ENCODE measurements around the gene WDR82. TPM values are rescaled to one million over a fixed set of nuclear protein-coding genes. Genes with fewer than 3 reads are reported as not detected.
"Not testable (repeated sequence)": the region's sequence is repeated elsewhere in the genome, so short reads cannot be mapped to it uniquely, and the experiment has no call there.

WDR82 gene
- total RNA-seq, 2 donors from 2014 or later = 57.1 to 60.9 TPM

DNA sequence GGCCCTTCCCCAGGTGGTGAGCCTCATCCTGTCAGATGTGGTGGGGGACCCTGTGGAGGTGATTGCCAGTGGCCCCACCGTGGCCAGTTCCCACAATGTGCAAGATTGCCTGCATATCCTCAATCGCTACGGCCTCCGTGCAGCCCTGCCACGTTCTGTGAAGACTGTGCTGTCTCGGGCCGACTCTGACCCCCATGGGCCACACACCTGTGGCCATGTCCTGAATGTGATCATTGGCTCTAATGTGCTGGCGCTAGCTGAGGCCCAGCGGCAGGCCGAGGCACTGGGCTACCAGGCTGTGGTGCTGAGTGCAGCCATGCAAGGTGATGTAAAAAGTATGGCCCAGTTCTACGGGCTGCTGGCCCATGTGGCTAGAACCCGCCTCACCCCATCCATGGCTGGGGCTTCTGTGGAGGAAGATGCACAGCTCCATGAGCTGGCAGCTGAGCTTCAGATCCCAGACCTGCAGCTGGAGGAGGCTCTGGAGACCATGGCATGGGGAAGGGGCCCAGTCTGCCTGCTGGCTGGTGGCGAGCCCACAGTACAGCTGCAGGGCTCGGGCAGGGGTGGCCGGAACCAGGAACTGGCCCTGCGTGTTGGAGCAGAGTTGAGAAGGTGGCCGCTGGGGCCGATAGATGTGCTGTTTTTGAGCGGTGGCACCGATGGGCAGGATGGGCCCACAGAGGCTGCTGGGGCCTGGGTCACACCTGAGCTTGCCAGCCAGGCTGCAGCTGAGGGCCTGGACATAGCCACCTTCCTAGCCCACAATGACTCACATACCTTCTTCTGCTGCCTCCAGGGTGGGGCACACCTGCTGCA, 14.0 kb upstream of the WDR82 start:
- DNase-seq (no peak), ATAC-seq (no peak)
- intact Hi-C loops (cut with DNase I, micrococcal nuclease) = no loop called here

DNA sequence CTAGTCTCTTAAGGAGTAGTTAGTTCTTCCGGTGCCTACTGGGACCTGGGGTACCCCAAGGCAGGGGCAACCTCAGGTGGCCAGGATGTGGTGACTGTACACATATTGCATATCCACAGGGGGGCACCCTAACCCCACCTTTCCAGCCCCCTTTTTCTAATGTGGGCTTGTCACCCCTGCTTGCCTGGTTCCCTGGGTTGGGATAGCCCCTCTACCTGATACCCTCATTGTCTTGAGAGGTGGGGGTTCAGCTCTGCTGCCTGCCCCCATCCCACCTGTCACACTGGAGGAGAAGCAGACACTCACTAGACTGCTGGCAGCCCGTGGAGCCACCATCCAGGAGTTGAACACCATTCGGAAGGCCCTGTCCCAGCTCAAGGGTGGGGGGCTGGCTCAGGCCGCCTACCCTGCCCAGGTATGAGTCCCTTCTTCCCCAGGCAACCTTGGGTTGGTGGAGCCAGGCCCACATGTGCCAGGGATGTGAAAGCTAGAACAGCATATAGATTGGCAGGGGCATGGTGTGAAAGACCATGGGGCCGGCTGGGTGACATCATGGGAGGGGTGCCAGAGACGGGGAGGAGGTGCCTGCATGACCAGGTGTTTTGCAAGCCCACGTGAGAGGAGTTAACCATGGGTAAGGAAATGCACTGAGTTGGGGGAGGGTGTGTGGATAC, 13.2 kb upstream of the WDR82 start:
- DNase-seq = no peak
- ATAC-seq = no peak
- intact Hi-C loops (cut with DNase I, micrococcal nuclease) = no loop called here

DNA sequence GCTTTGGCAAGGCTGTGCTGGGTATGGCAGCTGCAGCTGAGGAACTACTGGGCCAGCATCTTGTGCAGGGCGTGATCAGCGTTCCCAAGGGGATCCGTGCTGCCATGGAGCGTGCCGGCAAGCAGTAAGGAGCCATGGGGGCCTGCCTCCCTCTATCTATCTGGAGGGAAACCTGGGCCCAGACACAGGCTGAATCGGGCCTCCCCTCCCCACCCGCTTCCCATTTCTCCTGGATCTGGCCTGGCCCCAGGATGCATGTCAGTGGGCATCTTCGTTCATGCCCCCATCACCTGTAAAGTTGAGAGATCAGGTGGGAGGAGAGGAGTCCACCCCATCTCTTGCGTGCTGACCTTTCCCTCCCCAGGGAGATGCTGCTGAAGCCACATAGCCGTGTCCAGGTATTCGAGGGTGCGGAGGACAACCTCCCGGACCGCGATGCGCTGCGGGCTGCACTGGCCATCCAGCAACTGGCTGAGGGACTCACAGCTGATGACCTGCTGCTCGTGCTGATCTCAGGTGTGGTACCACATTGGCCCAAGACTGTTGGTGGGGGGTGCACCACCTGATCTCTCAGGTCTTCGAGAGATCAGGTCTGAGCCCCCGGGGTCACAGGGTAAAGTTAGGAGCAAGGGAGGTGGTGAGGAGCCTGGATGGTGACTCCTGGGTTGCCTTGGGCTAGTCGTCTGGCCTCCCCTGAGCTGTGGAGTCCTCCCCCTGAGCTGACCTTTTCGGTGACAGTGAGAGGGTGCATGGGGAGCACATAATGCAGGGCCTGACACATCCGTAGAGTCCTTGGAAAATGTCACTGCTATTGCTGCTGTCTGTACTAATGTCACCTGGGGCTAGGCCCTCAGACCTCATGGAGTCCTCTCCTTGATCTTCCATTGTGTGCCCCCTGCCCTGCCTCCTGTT, 12.4 kb upstream of the WDR82 start:
- intact Hi-C loops (cut with DNase I, micrococcal nuclease) = no loop called here
- peak in 1 of 2 donors; percentile 36 for DNase-seq
- no peak for ATAC-seq

DNA sequence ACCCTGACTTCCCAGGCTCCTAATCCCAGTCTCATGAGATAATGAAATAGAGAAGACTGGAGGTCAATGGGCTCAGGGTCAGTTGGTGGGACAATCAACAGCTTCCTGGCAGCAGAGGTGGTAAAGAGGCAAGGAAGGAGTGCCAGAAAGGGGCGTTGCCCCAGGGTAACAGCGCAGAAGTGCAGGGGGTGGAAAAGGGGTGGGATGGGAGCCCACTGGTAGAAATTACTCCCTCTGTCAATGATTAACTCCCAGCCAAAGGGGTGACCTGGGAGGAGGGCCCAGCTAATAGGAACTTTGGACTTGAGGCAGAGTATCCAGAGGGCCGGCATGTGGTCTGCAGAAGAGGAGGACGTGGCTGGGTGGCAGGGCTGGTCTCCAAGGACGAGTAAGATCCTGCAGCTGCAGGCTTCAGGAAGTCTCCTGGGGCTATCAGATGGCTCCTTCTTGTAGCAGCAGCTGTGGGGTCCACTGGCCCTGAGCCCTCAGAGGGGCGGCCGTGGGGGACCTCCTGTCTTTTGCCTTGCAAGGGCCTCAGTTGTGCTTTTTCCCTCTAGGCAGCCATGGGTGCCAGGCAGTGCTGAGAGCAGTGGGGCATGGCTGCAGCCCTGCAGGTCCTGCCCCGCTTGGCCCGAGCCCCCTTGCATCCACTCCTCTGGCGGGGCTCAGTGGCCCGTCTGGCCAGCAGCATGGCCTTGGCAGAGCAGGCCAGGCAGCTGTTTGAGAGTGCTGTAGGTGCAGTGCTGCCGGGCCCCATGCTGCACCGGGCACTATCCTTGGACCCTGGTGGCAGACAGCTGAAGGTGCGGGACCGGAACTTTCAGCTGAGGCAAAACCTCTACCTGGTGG, 11.5 kb upstream of the WDR82 start:
- intact Hi-C loops (cut with DNase I, micrococcal nuclease) = no loop called here
- ATAC-seq = peak; percentile 69
- DNase-seq = peak; percentile 74 to 86

DNA sequence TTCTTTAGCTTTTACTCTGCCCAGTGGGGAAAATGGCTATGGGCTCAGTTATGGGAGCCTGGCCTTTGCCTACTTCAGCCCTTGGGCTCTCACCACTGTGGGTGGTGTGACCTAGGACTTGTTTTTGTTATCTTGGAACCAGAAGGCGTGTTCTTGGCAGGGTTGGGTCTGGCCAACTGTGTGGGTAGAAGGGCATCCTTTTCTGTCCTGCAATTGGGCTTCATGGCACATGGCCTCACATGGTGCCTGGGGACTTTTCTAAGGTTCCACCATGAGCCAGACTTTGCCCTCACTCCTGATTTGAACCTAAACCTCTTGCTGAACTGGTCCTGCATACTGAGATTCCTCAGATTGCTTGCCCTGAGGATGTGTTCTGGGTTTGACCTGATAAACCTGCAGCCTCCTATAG, 10.9 kb upstream of the WDR82 start:
- DNase-seq = peak; percentile 42 to 65
- ATAC-seq = peak; percentile 36
- intact Hi-C loops (cut with DNase I, micrococcal nuclease) = no loop called here

DNA sequence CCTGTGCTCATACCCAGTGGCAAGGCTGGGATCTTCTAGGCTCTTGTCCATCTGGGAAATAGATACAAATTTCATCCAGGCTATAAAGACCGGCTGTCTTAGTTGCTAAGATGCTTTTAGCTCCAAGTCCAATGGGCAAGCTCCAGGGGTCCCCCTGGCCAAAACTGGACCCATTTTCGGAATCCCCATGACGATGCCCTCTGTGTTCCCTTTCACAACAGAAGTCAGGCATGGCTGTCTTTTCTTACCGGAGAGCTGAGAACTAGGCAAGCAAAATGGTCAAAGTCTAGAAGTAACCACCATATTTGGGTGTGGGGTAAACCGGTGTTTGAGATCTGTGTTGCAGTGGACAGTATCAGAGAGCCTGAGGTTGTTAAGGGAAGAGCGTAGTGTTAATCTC, 10.2 kb upstream of the WDR82 start:
- intact Hi-C loops (cut with DNase I, micrococcal nuclease) = no loop called here
- DNase-seq (peak in 1 of 2 donors; percentile 25), ATAC-seq (no peak)

DNA sequence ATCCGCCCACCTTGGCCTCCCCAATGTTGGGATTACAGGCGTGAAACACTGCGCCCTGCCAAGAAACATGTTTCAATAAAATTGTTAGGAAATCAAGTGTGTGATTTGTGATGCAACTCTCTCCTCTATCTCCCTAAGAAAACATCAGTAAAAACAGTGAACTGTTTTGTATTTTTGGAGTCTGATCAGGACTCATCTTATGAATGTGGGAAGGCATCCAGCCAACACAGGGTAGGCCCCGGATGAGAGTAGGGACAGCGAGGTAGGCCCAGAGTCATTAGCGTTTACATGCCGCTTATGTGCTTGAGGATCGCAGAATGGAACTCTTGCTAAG, 8.3 kb upstream of the WDR82 start:
- intact Hi-C loops (cut with DNase I, micrococcal nuclease) = no loop called here
- DNase-seq (peak; percentile 11 to 30), ATAC-seq (no peak)

DNA sequence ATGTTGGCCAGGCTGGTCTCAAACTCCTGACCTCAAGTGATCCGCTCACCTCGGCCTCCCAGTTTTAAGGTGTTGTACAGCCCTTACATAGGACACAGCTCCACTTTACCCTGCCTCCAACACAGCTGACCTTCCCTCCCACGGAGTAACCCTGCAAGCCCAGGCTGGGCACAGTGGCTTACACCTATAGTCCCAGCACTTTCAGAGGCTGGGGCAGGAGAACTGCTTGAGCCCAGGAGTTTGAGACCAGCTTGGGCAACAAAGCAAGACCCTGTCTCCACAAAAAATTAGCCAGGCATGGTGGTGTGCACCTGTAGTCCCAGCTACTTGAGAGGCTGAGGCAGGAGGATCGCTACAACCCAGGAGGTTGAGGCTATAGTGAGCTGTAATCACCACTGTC, 5.6 kb upstream of the WDR82 start:
- DNase-seq = peak in 1 of 2 donors; percentile 9
- ATAC-seq; intact Hi-C loops (cut with DNase I, micrococcal nuclease): not testable (repeated sequence)

DNA sequence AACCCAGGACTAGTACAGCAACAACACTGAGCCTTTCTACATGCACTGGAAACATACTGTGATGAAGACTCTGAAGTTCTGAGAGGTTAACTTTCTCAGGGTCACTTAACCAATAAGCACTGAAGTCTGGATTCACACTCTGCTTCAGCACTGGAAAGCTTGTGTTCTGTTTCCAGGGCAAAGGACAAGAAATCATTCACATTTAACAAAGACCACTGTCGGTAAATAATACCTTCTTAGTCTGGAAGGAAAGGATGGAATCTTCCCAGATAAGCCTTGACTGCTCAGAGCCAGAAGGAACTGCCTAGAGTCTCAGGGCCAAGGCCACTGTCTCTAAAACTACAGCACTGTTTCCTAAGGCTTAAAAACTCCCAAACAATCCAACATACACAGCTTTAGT, 4.9 kb upstream of the WDR82 start:
- ATAC-seq (no peak), DNase-seq (no peak)
- intact Hi-C loops (cut with DNase I, micrococcal nuclease) = no loop called here

DNA sequence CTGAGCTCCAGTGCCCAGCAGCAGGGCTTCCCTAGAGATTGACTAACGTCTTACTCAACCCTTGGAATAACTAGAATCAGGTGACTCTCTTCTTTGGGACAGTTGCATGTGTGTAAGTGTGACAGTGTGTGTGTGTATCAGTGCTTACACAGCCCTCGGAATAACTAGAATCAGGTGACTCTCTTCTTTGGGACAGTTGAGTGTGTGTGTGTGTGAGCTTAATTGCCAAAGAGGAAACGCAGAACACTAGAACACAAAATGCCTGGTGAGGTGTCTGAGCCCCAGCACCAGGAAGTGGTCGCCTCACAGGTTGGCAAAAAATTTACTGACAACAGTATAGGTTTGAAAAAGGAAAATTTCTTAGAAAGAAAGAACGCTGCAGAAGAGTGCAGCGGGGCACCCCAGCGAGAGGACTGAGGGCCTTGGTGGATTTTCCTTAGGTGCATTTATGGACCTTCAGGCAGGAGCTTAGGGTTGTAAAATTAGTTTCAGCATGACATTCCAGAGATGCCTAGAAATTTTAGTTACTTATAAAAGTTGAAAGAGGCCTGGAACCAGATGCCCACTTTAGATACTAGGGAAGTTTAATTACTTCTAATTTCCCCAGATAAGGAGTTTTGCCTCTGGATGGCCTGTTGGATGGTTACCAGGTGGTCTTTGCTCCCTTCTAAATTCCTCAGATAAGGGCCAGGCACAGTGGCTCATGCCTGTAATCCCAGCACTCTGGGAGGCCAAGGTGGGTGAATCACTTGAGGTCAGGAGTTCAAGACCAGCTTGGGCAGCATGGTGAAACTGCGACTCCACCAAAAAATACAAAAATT, 3.7 kb upstream of the WDR82 start:
- DNase-seq (no peak), ATAC-seq (no peak)
- intact Hi-C loops (cut with DNase I, micrococcal nuclease) = no loop called here

DNA sequence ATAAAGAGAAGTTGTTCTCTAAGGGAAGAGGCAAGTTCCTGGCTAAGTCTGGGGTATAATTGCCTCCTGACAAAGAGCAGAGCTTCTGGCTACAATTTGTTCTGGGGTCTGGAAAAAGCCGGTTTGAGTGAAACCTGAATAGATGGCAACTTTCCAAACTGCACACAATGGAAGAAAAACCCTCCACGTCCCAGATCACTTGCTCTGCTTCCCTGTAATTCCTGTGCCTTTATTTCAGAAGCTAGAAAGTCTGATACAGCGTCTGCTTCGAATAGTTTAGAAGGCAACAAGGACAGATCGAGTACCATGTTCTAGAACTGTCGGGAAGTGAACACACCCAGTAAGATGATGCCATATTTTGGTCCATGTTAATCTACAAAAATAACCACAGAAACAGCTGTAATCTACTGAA, 1.6 kb upstream of the WDR82 start:
- intact Hi-C loops (cut with DNase I, micrococcal nuclease) = no loop called here
- ATAC-seq (no peak), DNase-seq (no peak)

DNA sequence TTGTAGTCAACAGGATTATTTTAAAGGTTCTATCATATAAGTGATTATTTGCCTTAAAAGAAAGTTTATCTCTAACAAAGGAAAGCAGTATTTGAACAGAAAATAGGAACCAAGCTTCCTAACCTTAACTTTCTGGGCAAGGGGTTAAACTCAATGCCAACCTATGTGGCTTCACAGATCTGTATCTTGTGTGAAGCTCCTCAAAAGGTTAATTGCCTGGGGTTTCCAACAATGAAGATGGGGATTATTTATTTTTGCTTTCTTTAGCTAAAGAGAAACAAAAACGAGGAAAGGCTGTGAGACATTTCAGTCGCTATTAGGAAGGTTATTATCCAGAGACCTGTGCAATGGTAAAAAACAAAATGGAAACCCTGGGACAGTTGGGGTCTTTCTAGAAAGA, 1.1 kb upstream of the WDR82 start:
- intact Hi-C loops (cut with DNase I, micrococcal nuclease) = no loop called here
- DNase-seq (no peak), ATAC-seq (no peak)

DNA sequence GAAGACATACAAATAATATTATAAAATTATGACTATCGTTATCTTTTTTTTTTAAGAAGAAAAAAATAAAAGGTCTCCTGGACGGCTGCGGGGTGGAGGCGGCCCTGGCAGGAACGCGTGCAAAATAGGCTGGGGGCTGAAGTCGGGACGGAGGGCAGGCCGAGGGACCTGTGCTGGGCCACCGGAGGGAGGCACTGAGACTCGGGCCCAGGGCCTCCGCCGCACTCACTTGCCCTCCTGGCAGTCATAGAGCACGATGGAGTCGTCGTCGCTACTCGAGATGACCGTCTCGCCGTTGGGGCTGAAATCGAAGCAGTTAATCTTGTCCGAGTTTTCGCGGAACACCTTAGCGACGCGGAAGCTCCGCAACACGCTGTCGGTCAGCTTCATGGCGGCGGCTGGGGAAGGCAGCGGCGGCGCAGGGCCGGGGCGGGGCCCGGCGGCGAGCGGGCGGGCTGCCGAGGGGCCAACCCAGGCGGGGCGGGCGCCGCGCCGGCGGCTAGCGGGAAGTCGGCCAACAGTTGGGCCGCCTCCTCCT, 408 bp downstream of the WDR82 start:
- intact Hi-C loops (cut with DNase I, micrococcal nuclease) = no loop called here
- ATAC-seq (peak; percentile 75), DNase-seq (peak; percentile 64 to 68)

DNA sequence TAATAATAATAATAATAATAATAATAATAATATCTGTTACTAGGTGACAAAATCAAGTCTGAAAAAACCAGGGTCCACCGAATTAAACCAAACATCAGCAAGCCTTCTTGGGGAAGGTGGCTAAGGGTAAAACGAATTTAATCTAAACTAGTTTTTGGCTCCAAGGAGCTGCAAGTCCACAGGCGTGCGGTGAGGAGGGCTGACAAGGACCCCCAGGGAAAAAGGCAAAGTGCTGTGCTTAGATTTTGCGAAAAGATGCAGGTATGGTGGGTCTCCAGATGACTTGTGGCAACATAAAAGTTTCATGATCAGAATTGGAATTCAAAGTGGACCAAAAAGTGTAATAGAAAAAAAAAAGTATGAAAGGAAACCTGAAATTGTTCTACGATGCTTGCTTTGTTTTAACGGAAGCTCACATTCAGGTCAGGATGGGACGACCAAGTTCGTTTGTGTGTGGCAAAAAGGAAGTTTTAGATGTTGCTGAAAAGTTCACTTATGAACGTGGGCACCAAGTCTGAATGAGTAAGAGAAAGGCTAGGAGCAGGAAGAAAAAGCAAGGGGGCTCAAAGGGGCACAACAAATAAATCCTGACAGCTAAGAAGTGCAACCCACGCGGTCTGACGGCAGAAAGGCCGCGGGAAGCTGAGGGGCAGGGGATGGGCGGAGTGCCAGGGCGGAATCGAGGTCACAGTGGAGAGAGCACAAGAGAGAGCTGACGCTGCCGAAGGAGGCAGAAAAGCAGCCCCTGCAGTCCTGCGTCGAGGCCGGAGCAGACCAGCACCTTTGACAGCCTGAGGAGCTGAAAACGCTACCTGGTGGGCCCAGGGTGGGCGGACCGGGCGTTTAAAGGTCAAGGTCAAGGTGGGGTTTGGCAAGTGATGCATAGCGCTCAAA, 1.1 kb downstream of the WDR82 start:
- intact Hi-C loops (cut with DNase I, micrococcal nuclease) = no loop called here
- DNase-seq = peak; percentile 83 to 88
- peak; percentile 51 for ATAC-seq

DNA sequence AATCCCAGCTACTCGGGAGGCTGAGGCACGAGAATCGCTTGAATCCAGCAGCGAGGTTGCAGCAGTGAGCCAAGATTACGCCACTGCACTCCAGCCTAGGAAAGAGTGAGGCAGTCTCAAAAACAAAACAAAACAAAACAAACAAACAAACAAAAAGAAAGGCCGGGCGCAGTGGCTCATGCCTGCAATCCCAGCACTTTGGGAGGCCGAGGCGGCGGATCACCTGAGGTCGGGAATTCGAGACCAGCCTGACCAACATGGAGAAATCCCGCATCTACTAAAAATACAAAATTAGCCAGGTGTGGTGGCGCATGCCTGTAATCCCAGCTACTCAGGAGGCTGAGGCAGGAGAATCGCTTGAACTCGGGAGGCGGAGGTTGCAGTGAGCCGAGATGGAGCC, 3.7 kb downstream of the WDR82 start:
- ATAC-seq; DNase-seq; intact Hi-C loops (cut with DNase I, micrococcal nuclease): not testable (repeated sequence)

DNA sequence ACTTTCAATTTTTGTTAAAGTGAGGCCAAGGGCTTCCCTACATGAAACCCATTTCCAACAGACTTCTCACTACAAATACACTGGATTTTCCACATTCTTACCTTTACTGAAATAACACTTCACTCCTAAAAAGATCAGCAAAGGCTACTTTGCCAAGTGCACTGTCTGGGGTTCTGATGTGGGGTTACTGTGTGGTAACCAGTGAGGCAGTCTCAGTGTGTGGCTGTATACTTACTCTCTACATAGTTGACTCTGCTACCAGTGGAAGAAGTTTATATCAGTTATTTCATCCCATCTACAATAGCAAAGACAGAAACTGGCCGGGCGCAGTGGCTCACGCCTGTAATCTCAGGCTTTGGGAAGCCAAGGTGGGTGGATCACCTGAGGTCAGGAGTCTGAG, 5.6 kb downstream of the WDR82 start:
- intact Hi-C loops (cut with DNase I, micrococcal nuclease) = no loop called here
- ATAC-seq = no peak
- no peak for DNase-seq

DNA sequence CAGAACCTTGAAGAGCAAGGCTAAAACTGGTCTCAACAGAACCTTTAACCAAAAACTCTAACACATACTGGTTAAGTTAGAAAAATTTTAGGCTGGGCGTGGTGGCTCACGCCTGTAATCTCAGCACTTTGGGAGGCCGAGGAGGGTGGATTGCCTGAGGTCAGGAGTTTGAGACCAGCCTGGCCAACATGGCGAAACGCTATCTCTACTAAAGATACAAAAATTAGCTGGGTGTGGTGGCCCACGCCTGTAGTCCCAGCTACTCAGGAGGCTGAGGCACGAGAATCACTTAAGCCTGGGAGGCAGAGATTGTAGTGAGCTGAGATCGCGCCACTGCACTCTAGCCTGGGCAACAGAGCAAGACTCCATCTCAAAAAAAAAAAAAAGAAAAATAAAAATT, 6.3 kb downstream of the WDR82 start:
- intact Hi-C loops (cut with DNase I, micrococcal nuclease); ATAC-seq: not testable (repeated sequence)

More for the DNA sequence above, 6.3 kb downstream of the WDR82 start:
- DNase-seq = not testable (repeated sequence)
